H1 (cell line): Measurements from ENCODE around the gene QSOX1. TPM values are rescaled to one million over a fixed set of nuclear protein-coding genes. Genes with fewer than 3 reads are reported as not detected.

ENCODE experiments used
- CHD7 ChIP-seq: fragments of 300-600 bp; sonication (generic); IDR thresholded peaks from 2 replicates; pipeline ENCODE4 v1.7.1; 2012; ENCODE audit warnings: low read length, moderate library complexity, mild to moderate bottlenecking, inconsistent platforms; ENCODE audit not compliant: insufficient replicate concordance
- JUN ChIP-seq: IDR thresholded peaks from 2 replicates; pipeline ENCODE4 v1.6.1; 2011; ENCODE audit warnings: low read depth, mild to moderate bottlenecking, improper control_type of control experiment, low read length
- POU5F1 ChIP-seq: IDR thresholded peaks from 2 replicates; pipeline ENCODE4 v1.6.1; 2011; ENCODE audit warnings: low read depth, mild to moderate bottlenecking, low read length, moderate library complexity
- RXRA ChIP-seq: IDR thresholded peaks from 2 replicates; pipeline ENCODE4 v1.6.1; 2011; ENCODE audit warnings: low read depth, mild to moderate bottlenecking, low read length, moderate library complexity; ENCODE audit not compliant: insufficient read depth
- SIRT6 ChIP-seq: IDR thresholded peaks from one replicate; pipeline ENCODE4 v1.7.1; 2012; ENCODE audit warnings: low read length, inconsistent platforms
- polyA plus RNA-seq, 7 experiments: library from polyadenylated mRNA; depleted of rRNA in 3 of 7; stranded (reverse) in 5 of 7; unstranded in 2 of 7; fragments of >200 nt in 5 of 7; fragments of 200-250 nt in 2 of 7; gene quantifications; 1 replicate in 5 of 7; 2 replicates in 1 of 7; 4 replicates in 1 of 7; pipeline versions ENCODE4 v1.2.1 to v1.2.3, GENCODE V29; 2011 to 2013; ENCODE audit warnings: missing spikeins in 2 of 7, mixed read lengths in 2 of 7
- total RNA-seq: library from RNA; stranded (reverse); fragmentation: NEBNext Ultra II Directional; extraction: Animal tissue kit (Norgen Biotek cat#: 25700); gene quantifications from 2 replicates; pipeline ENCODE4 v1.2.1, GENCODE V29; 2021

The QSOX1 gene
- total and polyA plus RNA-seq, 2 of the 8 experiments (the other 6 are each of a cell fraction or from before 2014, with no cell fraction given) = 97.7 to 123 TPM

DNA sequence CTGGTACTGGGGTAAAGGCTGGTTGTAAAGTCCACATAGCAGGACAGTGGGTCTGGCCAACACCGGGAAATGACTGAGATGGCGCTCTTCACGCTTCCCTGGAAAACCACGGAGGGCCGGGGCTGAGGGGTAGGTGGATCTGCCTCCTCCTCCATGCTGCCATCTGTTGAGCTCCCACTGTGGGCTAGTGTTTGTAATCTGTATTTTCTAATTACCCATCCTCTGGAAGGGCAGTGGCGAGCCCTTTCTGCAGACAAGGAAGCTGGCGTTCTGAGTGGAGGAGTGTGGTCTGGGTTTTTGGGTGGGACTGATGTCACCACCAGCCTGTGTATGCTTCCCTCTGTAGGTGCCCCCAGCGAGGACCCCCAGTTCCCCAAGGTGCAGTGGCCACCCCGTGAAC lies 41.2 kb downstream of the QSOX1 start (continued):
- TF ChIP-seq CHD7 (no peak), RXRA (no peak), JUN (no peak), POU5F1 (no peak), SIRT6 (no peak)
